AG04450 (cell line): ENCODE results near the gene MACROD2. TPM values are rescaled to one million over a fixed set of nuclear protein-coding genes. Genes with fewer than 3 reads are reported as not detected.

Experiments
- CTCF ChIA-PET: fragments of 300-600, 350-600 bp; formaldehyde crosslinking; extraction: SDS; loops from one replicate; lab custom pipeline; 2022; ENCODE audit warnings: antibody characterized with exemption, inconsistent platforms; lab: Charles Lee
- POLR2A ChIA-PET: fragments of 350-600 bp; formaldehyde crosslinking; extraction: SDS; loops from one replicate; lab custom pipeline; 2021; ENCODE audit warnings: antibody characterized with exemption, inconsistent platforms; lab: Yijun Ruan, JAX
- DNase-seq: peaks from one replicate; pipeline ENCODE4 v3.0.0-alpha.2; 2011; ENCODE audit warnings: low read depth, low spot score
- H3K27ac ChIP-seq: one replicate; pipeline ENCODE4 v1.5.1; 2012; ENCODE audit warnings: low read depth, low read length, control low read depth
- H3K27me3 ChIP-seq: one replicate; pipeline ENCODE4 v1.6.0; 2012; ENCODE audit warnings: low read length; ENCODE audit not compliant: control insufficient read depth, insufficient read depth
- H3K4me3 ChIP-seq: 2 replicates; pipeline ENCODE4 v1.5.1; 2011; ENCODE audit warnings: mild to moderate bottlenecking, low read depth, low read length, control low read depth
- H3K9me3 ChIP-seq: 2 replicates; pipeline ENCODE4 v1.5.1; 2012; ENCODE audit warnings: low read length; ENCODE audit not compliant: control insufficient read depth, insufficient read depth
- CTCF ChIP-seq: IDR thresholded peaks from 2 replicates; pipeline ENCODE4 v1.5.1; 2011; ENCODE audit warnings: low read depth, low read length, control low read depth, inconsistent platforms
- polyA plus RNA-seq: library from polyadenylated mRNA; depleted of rRNA; stranded (reverse); fragments of >200 nt; gene quantifications from 2 replicates; pipeline ENCODE4 v1.2.3, GENCODE V29; 2011

MACROD2 gene
- polyA plus RNA-seq, 1 experiment = 0.02 TPM

GRCh38 chr20:14915356-14915755 lies 920.0 kb downstream of the MACROD2 start:
- DNase-seq = no peak
- Histone ChIP-seq H3K4me3 (no peak overlapping the region), H3K9me3 (no peaks in the 10 kb centered on the region), H3K27me3 (no peaks in the 10 kb centered on the region), H3K27ac (no peak overlapping the region)
- ChIA-PET CTCF (no interaction called here), POLR2A (no interaction called here)
- TF ChIP-seq CTCF = no peak

GRCh38 chr20:14916360-14916920 lies 921.1 kb downstream of the MACROD2 start:
- POLR2A ChIA-PET = no interaction called here
- no peak overlapping the region for H3K27ac ChIP-seq

GRCh38 chr20:14918281-14918680 lies 923.0 kb downstream of the MACROD2 start:
- ChIA-PET CTCF (no interaction called here), POLR2A (no interaction called here)
- no peak for TF ChIP-seq CTCF
- H3K27me3 ChIP-seq = no peaks in the 10 kb centered on the region
- H3K9me3 ChIP-seq = no peaks in the 10 kb centered on the region
- H3K27ac ChIP-seq = no peak overlapping the region
- no peak for DNase-seq
- no peak overlapping the region for H3K4me3 ChIP-seq

More at GRCh38 chr20:14916360-14916920, 921.1 kb downstream of the MACROD2 start:
- H3K4me3 ChIP-seq = no peak overlapping the region
- CTCF ChIA-PET = no interaction called here
- H3K9me3 ChIP-seq = no peaks in the 10 kb centered on the region
- TF ChIP-seq CTCF = no peak
- DNase-seq = no peak
- H3K27me3 ChIP-seq = no peaks in the 10 kb centered on the region

GRCh38 chr20:14918976-14919375 lies 923.7 kb downstream of the MACROD2 start:
- TF ChIP-seq CTCF = no peak
- Histone ChIP-seq H3K4me3 (no peak overlapping the region), H3K9me3 (no peaks in the 10 kb centered on the region), H3K27ac (no peak overlapping the region), H3K27me3 (no peaks in the 10 kb centered on the region)
- CTCF ChIA-PET = no interaction called here
- DNase-seq = no peak
- POLR2A ChIA-PET = no interaction called here

- Histone ChIP-seq H3K9me3 (no peaks in the 10 kb centered on the region), H3K27ac (no peak overlapping the region), H3K27me3 (no peaks in the 10 kb centered on the region), H3K4me3 (no peak overlapping the region)
- TF ChIP-seq CTCF = no peak
- ChIA-PET CTCF (no interaction called here), POLR2A (no interaction called here)
- DNase-seq = no peak
These were observed 924.3 kb downstream of the MACROD2 start for GRCh38 chr20:14919501-14920081.
